GM18502 (cell line): ENCODE data around the gene CPLANE2.
"Not testable (repeated sequence)": the region's sequence is repeated elsewhere in the genome, so short reads cannot be mapped to it uniquely, and the experiment has no call there.

Experiments
- ATAC-seq: cut with Tn5 transposase; IDR thresholded peaks from one replicate; pipeline ENCODE4 v1.9.1; 2021; ENCODE audit warnings: mild to moderate bottlenecking; ENCODE audit not compliant: unreplicated experiment, poor library complexity

Gene CPLANE2

DNA sequence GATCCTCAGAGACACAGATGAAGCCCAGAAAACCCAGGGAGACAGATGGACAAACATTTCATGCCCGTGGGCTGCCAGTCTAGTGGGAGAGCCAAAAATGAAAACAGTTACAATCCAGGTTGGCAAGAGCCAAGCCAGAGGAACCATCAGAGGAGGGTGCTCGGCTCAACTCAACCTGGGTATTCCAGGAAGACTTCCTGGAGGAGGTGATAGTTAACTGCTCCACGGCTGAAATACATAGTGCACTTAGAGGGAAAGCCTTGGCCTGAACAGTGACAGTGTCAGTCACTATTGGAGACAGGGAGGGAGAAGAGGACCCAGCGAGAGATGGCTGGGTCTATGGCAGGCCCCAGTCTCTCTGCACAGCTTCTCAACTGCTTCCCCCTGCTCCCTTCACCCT, 26.4 kb downstream of the CPLANE2 start:
- ATAC-seq = no peak

GRCh38 chr1:16209847-16210407, 27.1 kb downstream of the CPLANE2 start:
- ATAC-seq = no peak

GRCh38 chr1:16209132-16209846, 27.7 kb downstream of the CPLANE2 start:
- ATAC-seq = no peak

GRCh38 chr1:16208270-16208987, 28.6 kb downstream of the CPLANE2 start:
- no peak for ATAC-seq

DNA sequence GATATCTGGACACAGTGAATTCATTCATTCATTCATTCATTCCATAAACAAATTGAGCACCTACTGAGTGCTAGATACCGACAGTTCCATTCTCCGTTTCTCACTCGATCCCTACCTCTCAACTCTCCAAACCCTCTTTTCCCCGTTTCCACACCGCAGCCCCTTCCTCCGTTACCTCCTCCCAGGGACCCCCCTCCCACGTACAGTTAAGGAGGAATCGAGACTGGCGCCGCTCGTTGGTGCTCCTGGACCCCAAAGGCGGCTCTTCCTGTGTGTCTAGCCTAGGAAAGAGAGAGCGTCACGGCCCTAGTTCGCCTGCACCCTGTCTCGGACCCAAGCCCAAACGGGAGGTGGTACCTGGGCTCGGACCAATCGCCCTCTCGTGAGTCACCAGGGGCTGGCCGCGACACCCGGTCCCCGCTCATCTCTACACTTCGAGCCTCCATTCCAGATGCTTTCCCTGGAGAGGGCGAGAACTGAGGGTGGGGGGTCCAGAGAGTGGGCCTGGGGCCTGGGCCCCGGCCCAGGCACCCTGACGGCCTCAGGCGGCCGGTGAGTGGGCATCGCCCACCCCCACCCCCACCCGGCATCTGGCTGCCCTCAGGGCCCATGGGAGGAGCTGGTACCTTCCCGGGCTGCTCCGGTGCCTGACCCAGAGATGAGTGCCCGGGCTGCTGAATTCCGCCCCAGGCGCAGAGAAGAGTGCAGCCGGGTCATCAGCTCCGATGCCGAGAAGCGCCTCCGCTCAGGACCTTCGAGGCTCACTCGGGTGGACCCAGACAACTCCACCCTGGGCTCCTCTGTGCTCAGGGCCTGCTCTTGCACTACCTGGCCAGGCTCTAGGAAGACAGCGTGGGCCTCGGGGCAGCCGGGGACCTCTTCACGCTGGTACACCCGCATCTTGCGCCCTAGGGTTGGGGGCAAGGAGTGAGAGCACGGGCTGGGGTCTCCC, 29.4 kb downstream of the CPLANE2 start:
- ATAC-seq = no peak

- ATAC-seq = peak; percentile 80
These were observed 30.3 kb downstream of the CPLANE2 start for GRCh38 chr1:16206547-16207317.

DNA sequence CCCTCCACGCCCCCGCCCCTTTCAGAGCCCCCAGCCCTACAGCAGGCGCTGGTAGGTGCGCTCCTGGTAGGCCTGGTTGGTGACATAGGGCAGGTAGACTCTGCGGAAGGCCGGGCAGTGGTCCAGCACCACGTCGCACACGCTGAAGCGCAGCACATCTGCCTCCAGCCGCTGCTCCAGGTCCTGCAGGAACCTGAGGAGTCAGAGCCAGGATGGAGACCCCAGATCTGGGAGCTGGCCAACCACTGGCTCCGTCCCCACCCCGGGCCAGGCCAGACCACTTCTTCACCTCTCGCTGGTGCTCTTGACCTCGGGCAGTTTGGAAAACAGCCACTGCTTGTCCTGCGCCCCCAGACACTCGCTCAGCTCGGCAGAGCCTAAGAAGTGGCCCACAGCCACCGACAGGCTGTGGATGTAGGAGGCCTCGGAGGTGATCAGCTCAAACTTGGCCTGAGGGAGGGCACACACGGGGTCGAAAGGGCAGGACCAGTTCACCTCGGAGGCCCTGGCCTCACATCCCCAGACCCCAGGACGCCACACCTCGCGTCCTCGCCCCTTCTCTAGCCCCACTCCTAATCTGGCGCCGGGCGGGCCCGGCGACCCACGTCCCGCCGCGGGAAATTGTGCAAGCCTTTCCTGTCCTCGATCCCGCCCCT, 31.0 kb downstream of the CPLANE2 start:
- ATAC-seq = peak; percentile 7

GRCh38 chr1:16205334-16205671, 31.7 kb downstream of the CPLANE2 start:
- ATAC-seq = no peak

DNA sequence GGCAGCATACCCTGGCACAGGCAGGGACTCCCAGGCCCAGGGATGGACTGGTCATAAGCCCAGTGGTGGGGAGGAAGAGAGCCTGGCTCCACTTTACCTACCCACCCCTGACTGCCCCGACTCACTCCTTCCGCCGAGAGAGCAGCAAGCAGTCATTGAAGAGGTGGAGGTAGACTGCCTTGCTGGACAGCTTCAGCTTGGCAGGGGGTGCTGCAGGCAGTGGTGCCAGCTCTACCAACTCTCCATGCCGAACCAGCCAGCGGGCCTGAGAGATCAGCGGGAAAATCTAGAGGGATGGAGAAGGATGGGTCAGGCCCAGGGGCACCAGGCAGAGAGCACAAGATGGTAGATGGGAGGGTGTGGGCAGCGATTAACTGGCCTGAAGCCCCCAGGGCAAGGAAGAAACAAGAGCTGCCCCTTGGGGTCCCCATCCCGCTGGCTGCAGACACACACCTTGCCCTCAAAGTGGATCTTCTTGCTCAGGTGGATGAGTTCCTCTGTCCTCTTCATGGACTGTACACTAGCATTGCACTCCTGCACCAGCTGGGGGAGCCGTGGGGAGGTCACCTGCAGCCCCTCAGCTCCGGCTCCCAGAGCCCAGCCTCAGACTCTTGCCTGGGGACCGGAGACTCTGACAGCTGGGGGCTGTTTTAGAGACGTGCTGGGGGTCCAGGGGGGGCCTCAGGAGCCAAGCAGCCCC, 32.2 kb downstream of the CPLANE2 start:
- no peak for ATAC-seq

GRCh38 chr1:16204216-16204615, 32.8 kb downstream of the CPLANE2 start:
- ATAC-seq = no peak

GRCh38 chr1:16203550-16203949, 33.4 kb downstream of the CPLANE2 start:
- ATAC-seq = no peak

GRCh38 chr1:16202281-16203210, 34.4 kb downstream of the CPLANE2 start:
- no peak for ATAC-seq

DNA sequence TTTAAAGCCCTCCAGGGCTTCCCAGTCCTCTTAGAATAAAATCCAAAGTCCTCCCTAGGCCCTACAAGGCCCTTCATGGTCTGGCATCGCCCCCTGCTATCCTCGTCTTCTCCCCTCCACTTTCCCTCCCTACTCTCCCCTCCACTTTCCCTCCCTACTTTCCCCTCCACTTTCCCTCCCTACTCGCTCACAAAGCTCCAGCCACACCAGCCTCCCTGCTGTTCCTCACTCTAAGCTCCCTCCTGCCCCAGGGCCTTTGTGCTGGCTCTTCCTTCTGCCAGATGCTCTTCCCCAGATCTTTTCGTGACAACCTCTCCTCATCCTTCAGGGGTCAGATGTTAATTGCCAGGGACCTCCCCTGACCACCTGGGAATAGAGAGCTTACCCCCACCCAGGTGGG, 37.3 kb downstream of the CPLANE2 start:
- no peak for ATAC-seq

GRCh38 chr1:16199157-16199501, 37.9 kb downstream of the CPLANE2 start:
- ATAC-seq = no peak

GRCh38 chr1:16198444-16199156, 38.4 kb downstream of the CPLANE2 start:
- no peak for ATAC-seq

DNA sequence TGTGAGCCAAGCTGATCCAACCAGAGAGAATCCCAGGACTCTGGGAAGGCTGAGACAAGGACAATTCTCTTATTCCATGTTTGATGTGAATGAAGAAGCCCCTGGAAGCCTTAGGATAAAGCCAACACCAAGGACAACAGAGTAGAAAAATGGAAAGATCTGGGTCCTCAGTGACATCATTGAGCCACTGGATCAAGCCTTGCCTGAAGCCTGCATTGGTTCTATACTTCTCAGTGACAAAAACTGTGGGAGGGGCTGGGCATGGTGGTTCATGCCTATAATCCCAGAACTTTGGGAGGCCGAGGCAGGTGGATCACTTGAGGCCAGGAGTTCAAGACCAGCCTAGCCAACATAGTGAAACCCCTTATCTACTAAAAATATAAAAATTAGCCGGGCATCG, 40.1 kb downstream of the CPLANE2 start:
- ATAC-seq = no peak

DNA sequence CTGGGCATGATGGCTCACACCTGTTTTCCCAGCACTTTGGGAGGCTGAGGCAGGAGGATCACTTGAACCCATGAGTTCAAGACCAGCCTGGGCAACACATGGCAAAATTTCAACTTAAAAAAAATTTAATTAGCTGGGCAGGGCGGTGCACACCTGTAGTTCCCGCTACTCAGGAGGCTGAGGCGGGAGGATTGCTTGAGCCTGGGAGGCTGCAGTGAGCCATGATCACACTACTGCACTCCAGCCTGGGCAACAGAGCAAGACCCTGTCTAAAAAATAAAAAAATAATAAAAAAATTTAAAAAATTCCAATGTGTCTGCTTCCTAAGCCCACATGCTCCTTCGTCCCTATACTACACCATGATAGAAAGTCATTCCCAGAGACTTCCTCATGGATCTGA, 40.8 kb downstream of the CPLANE2 start:
- not testable (repeated sequence) for ATAC-seq
